Measurements from ENCODE around the gene AGTRAP.

The AGTRAP gene

GRCh38 chr1:11794446-11795237 lies 58.7 kb downstream of the AGTRAP start:
- TF ChIP-seq EZH2phosphoT487 (IDR thresholded peaks at IDR 0.05; ENCODE audit: low read depth) (no peak), CTCF (IDR thresholded peaks at IDR 0.05; ENCODE audit: low read depth, low read length) (no peak)
- Histone ChIP-seq H4K20me1 (ENCODE audit: insufficient read depth, low read length) (no peaks in the 10 kb centered on the region), H3K27ac (ENCODE audit: low read length) (no peak overlapping the region)

GRCh38 chr1:11795238-11795890 lies 59.4 kb downstream of the AGTRAP start:
- no peaks in the 10 kb centered on the region for H3K9me3 ChIP-seq (ENCODE audit: insufficient read depth, low read length)
- no peak overlapping the region for H3K27ac ChIP-seq (ENCODE audit: low read length)
- no peaks in the 10 kb centered on the region for H3K79me2 ChIP-seq (ENCODE audit: low read length)
- no peaks in the 10 kb centered on the region for H3K27me3 ChIP-seq (ENCODE audit: low read depth, low read length)
- no peak overlapping the region for H3K4me2 ChIP-seq (ENCODE audit: low read length)
- no peak overlapping the region for H3K9ac ChIP-seq (ENCODE audit: low read length)
- H3K4me3 ChIP-seq (ENCODE audit: low read length), result no peak overlapping the region
- peaks cover 25% of the 10 kb centered on the region for H3K4me1 ChIP-seq (ENCODE audit: low read length)
- H4K20me1 ChIP-seq (ENCODE audit: insufficient read depth, low read length), result no peaks in the 10 kb centered on the region
- H3K36me3 ChIP-seq (replicated peaks; ENCODE audit: low read depth, low read length), result no peaks in the 10 kb centered on the region
- no peak overlapping the region for H2AFZ ChIP-seq (ENCODE audit: low read depth, low read length)
- TF ChIP-seq EZH2phosphoT487 (IDR thresholded peaks at IDR 0.05; ENCODE audit: low read depth), result no peak
- no peak for TF ChIP-seq CTCF (IDR thresholded peaks at IDR 0.05; ENCODE audit: low read depth, low read length)

More at GRCh38 chr1:11794446-11795237, 58.7 kb downstream of the AGTRAP start:
- H3K4me2 ChIP-seq (ENCODE audit: low read length), result no peak overlapping the region
- H3K4me3 ChIP-seq (ENCODE audit: low read length), result no peak overlapping the region
- no peaks in the 10 kb centered on the region for H3K36me3 ChIP-seq (replicated peaks; ENCODE audit: low read depth, low read length)
- H3K4me1 ChIP-seq (ENCODE audit: low read length), result peaks cover 25% of the 10 kb centered on the region
- H3K9me3 ChIP-seq (ENCODE audit: insufficient read depth, low read length), result no peaks in the 10 kb centered on the region
- no peaks in the 10 kb centered on the region for H3K27me3 ChIP-seq (ENCODE audit: low read depth, low read length)
- H3K79me2 ChIP-seq (ENCODE audit: low read length), result no peaks in the 10 kb centered on the region
- no peak overlapping the region for H2AFZ ChIP-seq (ENCODE audit: low read depth, low read length)
- no peak overlapping the region for H3K9ac ChIP-seq (ENCODE audit: low read length)

- Histone ChIP-seq H4K20me1 (ENCODE audit: insufficient read depth, low read length) (no peaks in the 10 kb centered on the region), H3K27ac (ENCODE audit: low read length) (no peak overlapping the region), H3K79me2 (ENCODE audit: low read length) (no peaks in the 10 kb centered on the region), H3K36me3 (replicated peaks; ENCODE audit: low read depth, low read length) (no peaks in the 10 kb centered on the region), H3K4me3 (ENCODE audit: low read length) (no peak overlapping the region), H3K4me1 (ENCODE audit: low read length) (peaks cover 17% of the 10 kb centered on the region), H3K9me3 (ENCODE audit: insufficient read depth, low read length) (no peaks in the 10 kb centered on the region), H2AFZ (ENCODE audit: low read depth, low read length) (no peak overlapping the region), H3K4me2 (ENCODE audit: low read length) (no peak overlapping the region), H3K9ac (ENCODE audit: low read length) (no peak overlapping the region), H3K27me3 (ENCODE audit: low read depth, low read length) (no peaks in the 10 kb centered on the region)
- TF ChIP-seq EZH2phosphoT487 (IDR thresholded peaks at IDR 0.05; ENCODE audit: low read depth) (no peak), CTCF (IDR thresholded peaks at IDR 0.05; ENCODE audit: low read depth, low read length) (no peak)
These were observed 60.3 kb downstream of the AGTRAP start for GRCh38 chr1:11796036-11796828.

Measured in OCI-LY3 (cell line).